HL-60 (cell line): ENCODE results near the gene KCNQ5.
A peak's percentile ranks its signal among the peaks of the same experiment; 100 is the strongest.
"Not testable (repeated sequence)": the region's sequence is repeated elsewhere in the genome, so short reads cannot be mapped to it uniquely, and the experiment has no call there.

ENCODE experiments used
- DNase-seq, 2 experiments: peaks; one replicate each; pipeline ENCODE4 v3.0.0-alpha.2; 2010 to 2020; ENCODE audit warnings: low read depth in 1 of 2, low spot score in 1 of 2
- H3K27ac ChIP-seq: fragments of 250-450 bp; sonication (Bioruptor Pico); replicated peaks from 2 replicates; pipeline ENCODE4 v1.5.1; 2020; ENCODE audit warnings: mild to moderate bottlenecking, moderate library complexity
- H3K27me3 ChIP-seq: fragments of 250-450 bp; sonication (Bioruptor Pico); 2 replicates; pipeline ENCODE4 v1.5.1; 2021; ENCODE audit warnings: mild to moderate bottlenecking, moderate library complexity; ENCODE audit not compliant: insufficient read depth, poor library complexity, severe bottlenecking
- H3K4me3 ChIP-seq: replicated peaks from 2 replicates; pipeline ENCODE4 v1.5.1; 2011; ENCODE audit warnings: mild to moderate bottlenecking, control low read depth, low read length; ENCODE audit not compliant: insufficient read depth
- GABPA ChIP-seq: IDR thresholded peaks from 2 replicates; pipeline ENCODE4 v1.6.1; 2012; ENCODE audit warnings: low read depth
- POLR2AphosphoS5 ChIP-seq: IDR thresholded peaks from 2 replicates; pipeline ENCODE4 v1.6.1; 2012; ENCODE audit warnings: low read depth
- SPI1 ChIP-seq: IDR thresholded peaks from 2 replicates; pipeline ENCODE4 v1.6.1; 2012; ENCODE audit warnings: low read depth, mild to moderate bottlenecking, borderline replicate concordance
- TF ChIP-seq, protein P1 (sequence below): IDR thresholded peaks from 2 replicates; pipeline ENCODE4 v1.6.1; 2012; ENCODE audit warnings: low read depth; ENCODE audit not compliant: insufficient replicate concordance
- TF ChIP-seq, protein P2 (sequence below): IDR thresholded peaks from one replicate; pipeline ENCODE4 v1.5.1; 2011; ENCODE audit warnings: low read length, control low read depth, inconsistent platforms; ENCODE audit not compliant: insufficient read depth

KCNQ5 gene

GRCh38 chr6:72894091-72894490 is 272.2 kb downstream of the KCNQ5 start:
- Histone ChIP-seq H3K4me3 (no peak overlapping the region), H3K27me3 (no peaks in the 10 kb centered on the region), H3K27ac (no peak overlapping the region)
- TF ChIP-seq SPI1 (no peak), POLR2AphosphoS5 (no peak), GABPA (no peak)
- TF ChIP-seq, protein P1, sequence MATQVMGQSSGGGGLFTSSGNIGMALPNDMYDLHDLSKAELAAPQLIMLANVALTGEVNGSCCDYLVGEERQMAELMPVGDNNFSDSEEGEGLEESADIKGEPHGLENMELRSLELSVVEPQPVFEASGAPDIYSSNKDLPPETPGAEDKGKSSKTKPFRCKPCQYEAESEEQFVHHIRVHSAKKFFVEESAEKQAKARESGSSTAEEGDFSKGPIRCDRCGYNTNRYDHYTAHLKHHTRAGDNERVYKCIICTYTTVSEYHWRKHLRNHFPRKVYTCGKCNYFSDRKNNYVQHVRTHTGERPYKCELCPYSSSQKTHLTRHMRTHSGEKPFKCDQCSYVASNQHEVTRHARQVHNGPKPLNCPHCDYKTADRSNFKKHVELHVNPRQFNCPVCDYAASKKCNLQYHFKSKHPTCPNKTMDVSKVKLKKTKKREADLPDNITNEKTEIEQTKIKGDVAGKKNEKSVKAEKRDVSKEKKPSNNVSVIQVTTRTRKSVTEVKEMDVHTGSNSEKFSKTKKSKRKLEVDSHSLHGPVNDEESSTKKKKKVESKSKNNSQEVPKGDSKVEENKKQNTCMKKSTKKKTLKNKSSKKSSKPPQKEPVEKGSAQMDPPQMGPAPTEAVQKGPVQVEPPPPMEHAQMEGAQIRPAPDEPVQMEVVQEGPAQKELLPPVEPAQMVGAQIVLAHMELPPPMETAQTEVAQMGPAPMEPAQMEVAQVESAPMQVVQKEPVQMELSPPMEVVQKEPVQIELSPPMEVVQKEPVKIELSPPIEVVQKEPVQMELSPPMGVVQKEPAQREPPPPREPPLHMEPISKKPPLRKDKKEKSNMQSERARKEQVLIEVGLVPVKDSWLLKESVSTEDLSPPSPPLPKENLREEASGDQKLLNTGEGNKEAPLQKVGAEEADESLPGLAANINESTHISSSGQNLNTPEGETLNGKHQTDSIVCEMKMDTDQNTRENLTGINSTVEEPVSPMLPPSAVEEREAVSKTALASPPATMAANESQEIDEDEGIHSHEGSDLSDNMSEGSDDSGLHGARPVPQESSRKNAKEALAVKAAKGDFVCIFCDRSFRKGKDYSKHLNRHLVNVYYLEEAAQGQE, result no peak
- TF ChIP-seq, protein P2, sequence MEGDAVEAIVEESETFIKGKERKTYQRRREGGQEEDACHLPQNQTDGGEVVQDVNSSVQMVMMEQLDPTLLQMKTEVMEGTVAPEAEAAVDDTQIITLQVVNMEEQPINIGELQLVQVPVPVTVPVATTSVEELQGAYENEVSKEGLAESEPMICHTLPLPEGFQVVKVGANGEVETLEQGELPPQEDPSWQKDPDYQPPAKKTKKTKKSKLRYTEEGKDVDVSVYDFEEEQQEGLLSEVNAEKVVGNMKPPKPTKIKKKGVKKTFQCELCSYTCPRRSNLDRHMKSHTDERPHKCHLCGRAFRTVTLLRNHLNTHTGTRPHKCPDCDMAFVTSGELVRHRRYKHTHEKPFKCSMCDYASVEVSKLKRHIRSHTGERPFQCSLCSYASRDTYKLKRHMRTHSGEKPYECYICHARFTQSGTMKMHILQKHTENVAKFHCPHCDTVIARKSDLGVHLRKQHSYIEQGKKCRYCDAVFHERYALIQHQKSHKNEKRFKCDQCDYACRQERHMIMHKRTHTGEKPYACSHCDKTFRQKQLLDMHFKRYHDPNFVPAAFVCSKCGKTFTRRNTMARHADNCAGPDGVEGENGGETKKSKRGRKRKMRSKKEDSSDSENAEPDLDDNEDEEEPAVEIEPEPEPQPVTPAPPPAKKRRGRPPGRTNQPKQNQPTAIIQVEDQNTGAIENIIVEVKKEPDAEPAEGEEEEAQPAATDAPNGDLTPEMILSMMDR, result no peak
- DNase-seq, result no peak

DNA sequence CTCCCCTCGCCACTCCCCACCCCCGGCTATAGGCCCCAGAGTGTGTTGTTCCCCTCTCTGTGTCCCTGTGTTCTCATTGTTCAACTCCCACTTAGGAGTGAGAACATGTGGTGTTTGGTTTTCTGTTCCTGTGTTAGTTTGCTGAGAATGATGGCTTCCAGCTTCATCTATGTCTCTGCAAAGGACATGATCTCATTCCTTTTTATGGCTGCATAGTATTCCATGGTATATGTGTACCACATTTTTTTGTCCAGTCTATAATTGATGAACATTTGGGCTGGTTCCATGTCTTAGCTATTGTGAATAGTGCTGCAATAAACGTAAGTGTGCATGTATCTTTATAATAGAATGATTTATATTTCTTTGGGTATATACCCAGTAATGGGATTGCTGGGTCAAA is 276.4 kb downstream of the KCNQ5 start:
- not testable (repeated sequence) for H3K27ac ChIP-seq, H3K4me3 ChIP-seq, DNase-seq, H3K27me3 ChIP-seq

DNA sequence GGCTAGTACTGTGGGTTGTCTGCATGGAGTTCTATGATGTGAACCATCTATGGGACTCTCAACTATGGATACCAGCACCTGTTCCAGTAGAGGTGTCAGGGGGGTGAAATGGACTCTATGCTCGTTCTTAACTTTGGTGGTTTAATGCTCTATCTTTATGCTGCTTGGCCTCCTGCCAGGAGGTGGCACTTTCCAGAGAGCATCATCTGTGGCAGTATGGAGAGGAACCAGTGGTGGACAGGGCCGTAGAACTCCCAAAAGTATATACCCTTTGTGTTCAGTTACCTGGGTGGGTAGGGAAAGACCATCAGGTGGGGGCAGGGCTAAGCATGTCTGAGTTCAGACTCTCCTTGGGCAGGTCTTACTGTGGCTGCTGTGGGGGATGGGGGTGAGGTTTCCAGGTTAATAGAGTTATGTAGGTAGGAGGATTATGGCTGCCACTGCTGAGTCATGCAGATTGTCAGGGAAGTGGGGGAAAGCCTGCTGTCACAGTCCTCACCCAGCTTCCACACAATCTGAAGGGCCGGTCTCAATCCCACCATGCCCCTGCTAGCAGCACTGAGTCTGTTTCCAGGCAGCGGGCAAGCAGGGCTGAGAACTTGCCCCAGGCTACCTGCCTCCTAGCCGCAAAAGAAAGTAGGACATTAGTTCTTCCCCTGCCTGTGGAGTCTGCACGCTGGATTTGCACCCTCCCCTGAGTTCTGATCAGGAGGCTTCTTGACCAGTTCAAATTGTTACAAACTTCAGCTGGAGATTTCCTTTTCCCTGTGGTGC is 284.0 kb downstream of the KCNQ5 start:
- no peak for TF ChIP-seq SPI1
- no peak for TF ChIP-seq POLR2AphosphoS5
- TF ChIP-seq, protein P2, result no peak
- no peak for TF ChIP-seq GABPA
- TF ChIP-seq, protein P1, result no peak
- H3K4me3 ChIP-seq, result no peak overlapping the region
- DNase-seq, result no peak
- H3K27me3 ChIP-seq, result no peaks in the 10 kb centered on the region
- 0 out of 2 replicates have a peak overlapping the region, but pooled peaks have one; percentile 13 for H3K27ac ChIP-seq

DNA sequence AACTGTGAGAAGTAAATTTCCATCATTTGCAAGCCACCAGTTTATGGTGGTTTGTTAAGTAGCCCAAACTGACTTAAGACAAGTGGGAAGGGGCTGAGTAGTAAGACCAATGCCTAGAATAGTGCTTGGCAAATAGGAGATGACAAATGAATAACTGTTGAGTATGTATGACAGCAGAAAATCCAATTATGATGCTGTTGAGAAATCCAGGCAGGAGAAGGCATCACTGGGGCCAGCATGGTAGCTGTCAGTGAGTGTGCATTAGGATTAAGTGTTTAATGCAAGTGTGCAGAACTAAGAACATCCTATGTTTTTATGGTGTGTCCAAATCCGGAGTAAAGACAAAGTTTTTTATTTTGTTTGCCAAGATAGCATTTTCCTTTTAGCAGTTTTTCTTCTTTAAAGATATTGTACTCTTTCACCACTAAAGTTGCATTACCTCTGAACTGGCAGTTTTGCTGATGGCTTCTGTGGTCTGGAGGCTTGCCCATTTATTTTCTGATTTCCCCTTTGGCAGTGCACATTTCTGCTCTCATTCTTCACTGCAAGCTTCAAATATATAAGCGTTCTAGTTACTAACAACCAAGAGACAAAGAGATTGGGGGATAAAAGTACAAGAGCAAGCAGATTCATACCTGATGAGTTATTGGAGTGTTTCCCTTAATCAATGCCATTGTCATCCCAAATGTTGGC is 289.7 kb downstream of the KCNQ5 start:
- Histone ChIP-seq H3K27me3 (no peaks in the 10 kb centered on the region), H3K27ac (peak overlapping the region; percentile 71), H3K4me3 (no peak overlapping the region)
- TF ChIP-seq POLR2AphosphoS5 (peak; percentile 37), SPI1 (peak; percentile 40; the same call in 1 of the 2 replicates)
- TF ChIP-seq, protein P1, result no peak
- DNase-seq, result peak in 1 of 2 experiments; percentile 85
